Amniotic stem cell (primary cell): Measurements from ENCODE around the gene ATP5ME.

ENCODE experiments used
- DNase-seq: peaks from one replicate; lab custom pipeline; 2025; lab: John Stamatoyannopoulos, UW

The ATP5ME gene

DNA sequence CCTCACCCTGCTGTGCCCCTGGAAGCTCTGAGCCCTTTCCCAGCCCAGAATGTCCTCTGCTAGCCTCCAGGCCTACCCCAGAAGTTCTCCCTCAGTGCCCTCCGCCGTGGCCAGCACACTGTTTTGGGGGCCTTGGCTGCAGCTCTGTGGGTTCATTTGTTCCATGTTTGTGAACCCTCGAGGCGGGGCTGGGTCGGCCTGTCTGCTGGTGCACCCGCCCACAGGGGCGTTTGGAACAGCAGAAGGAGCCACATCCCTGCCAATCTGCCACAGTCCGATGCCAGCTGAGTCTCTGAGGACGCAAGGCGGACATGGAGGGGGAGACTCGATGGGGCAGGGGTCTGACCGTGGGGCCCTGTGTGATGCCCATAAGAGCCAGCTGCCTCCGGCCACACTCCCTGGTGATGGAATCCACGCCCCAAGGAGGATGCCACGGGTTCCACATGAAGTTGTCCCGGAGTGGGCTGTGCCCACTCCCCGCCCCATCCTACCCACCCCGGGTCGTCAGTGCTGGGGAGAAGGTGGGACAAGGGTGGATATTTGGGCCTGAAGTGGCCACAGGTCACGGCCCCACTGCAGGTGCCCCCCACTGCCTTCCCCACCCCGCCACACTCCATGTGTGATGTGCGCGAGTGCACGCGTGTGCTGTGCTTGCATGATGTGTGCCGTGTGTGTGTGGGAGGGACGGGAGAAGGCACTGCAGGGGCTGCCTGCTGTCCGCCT, 7.1 kb downstream of the ATP5ME start:
- DNase-seq, result no peak

DNA sequence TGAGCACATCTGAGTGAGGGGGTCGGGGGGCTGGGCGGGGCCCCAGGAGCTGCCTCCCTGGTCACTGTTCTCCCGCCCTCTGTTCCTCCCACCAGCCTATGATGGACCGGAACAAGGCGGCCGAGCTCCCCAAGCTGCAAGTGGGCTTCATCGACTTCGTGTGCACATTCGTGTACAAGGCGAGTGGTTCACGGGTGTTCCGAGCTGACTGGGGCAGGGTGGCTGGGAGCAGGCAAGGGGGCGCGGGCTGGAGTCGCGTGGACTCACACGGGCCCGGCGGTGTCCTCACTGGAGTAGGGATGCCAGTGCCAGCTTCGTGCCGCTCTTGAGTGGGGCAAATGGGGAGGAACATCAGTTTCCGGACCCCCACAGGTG, 7.7 kb downstream of the ATP5ME start:
- no peak for DNase-seq

DNA sequence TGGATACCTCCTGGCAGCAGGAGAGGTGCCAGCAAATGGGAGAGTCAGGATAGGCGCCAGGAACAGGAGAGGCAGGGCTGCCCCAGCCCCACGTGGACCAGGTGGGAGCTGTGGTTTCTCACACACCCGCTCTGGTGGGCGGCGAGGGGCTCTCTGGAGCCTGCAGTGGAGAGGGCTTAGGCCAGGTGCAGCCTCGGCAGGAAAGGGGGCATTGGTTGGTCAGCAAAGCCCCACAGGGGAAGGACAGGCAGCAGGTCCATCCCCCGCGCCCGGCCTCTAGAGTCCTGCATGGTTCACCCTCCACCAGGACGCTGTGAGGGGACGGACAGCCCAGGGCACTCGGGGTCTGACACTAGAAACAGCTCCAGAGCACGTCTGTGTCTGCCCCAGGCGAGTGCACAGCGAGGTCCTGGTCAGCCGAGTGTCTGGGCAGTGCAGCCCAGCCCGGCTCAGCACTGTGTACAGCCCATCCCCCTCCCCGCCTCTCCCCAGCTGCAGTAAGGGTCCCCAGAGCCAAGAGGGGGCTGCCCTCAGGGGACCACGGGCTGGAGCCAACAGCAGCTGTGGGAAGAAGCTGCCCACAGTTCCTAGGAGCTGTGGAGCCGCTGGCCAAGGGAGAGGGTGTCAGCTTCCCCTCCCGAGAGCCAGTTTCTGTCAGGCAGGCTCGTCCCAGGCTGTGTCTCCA, 8.2 kb downstream of the ATP5ME start:
- DNase-seq, result no peak

DNA sequence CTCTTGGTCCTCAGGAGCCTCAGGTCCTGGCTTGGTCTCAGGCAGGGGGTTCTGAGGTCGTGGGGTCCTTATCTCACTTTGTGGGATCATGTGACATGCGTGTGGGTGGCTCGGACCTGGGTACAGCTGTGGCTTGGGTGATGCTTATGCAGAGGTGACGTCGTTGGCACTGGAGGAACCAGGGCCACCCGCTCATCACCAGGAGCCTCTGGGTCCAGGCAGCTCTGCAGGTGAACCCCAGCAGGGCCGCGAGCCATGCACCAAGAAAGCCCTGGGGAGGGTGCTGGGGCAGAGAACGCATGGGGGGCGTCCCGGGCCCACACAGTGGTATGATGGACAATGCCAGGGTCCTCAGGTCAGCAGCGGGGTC, 8.7 kb downstream of the ATP5ME start:
- DNase-seq, result no peak

DNA sequence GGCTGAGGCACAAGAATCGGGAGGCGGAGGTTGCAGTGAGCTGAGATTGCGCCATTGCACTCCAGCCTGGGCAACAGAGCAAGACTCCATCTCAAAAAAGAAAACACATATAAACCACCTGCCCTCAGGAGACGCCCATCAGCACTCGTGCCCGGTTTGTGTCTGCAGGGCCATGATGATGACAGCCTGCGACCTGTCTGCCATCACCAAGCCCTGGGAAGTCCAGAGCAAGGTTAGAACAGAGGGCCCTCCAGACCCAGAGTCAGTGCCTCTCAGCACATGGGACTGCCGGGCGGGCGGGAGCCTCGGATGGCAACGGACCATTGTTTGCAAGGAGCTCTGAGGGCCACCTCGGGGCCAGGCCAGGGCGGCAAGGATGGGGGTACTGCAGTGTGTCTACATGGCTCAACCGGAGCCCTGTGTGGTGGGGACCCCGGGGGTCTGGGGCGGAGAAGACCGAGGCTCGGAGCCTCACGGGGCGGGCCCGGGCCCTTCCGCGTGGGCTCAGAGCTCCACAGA, 9.3 kb downstream of the ATP5ME start:
- no peak for DNase-seq

DNA sequence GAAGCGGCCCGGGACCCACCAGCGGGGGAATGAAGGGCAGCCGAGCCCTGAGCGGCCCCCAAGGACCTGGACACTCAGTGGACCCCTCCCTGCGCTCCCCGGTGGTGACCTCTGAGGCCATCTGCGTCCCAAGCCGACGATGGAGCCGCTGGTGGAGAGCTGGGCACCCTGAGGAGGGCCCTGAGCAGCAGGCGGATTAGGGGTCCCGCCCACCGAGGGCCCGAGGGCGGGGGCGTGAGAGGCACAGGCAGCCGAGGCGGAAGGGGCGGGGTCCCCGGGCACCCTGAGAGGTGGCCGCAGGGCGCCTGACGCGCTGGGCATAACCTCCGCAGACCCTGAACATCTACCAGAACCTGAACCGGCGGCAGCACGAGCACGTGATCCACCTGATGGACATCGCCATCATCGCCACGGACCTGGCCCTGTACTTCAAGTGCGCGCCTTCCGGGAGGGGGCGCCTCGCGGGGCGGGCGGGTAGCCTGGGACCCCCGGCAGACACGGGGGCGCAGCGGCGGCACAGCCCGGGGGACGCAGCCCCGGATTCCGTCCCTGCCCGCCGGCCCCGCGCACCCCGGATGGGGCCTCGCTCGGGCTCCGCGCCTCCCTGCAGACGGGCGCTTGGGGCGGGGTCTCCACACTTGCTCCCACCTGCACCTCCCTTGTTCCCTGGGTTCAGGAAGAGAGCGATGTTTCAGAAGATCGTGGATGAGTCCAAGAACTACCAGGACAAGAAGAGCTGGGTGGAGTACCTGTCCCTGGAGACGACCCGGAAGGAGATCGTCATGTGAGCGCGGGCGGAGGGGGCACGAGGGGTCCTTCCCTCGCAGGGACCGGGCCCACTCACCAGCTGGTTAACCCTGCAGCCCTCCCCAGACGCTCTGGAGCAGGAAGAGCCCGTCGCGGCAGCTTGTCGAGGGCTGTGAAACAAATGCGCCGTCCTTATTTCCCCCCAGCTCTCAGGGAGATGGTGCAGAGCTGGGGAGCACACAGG, 10.3 kb downstream of the ATP5ME start:
- no peak for DNase-seq

DNA sequence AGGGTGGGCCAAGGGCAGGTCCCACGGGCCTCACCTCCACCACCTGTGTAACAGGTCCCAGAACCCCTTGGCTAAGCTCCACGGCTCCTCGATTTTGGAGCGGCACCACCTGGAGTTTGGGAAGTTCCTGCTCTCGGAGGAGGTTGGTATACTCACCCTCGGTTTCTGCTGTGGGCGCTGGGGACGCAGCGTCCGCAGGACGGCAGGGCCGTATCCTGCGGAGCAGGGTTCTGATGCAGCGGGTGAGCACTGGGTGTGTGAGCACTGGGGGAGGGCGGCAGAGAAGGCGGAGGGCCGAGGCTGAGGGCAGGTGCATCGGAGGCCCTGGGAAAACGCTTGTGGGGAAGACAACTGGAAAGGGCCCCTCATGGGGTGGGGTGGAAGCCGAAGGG, 11.0 kb downstream of the ATP5ME start:
- no peak for DNase-seq

DNA sequence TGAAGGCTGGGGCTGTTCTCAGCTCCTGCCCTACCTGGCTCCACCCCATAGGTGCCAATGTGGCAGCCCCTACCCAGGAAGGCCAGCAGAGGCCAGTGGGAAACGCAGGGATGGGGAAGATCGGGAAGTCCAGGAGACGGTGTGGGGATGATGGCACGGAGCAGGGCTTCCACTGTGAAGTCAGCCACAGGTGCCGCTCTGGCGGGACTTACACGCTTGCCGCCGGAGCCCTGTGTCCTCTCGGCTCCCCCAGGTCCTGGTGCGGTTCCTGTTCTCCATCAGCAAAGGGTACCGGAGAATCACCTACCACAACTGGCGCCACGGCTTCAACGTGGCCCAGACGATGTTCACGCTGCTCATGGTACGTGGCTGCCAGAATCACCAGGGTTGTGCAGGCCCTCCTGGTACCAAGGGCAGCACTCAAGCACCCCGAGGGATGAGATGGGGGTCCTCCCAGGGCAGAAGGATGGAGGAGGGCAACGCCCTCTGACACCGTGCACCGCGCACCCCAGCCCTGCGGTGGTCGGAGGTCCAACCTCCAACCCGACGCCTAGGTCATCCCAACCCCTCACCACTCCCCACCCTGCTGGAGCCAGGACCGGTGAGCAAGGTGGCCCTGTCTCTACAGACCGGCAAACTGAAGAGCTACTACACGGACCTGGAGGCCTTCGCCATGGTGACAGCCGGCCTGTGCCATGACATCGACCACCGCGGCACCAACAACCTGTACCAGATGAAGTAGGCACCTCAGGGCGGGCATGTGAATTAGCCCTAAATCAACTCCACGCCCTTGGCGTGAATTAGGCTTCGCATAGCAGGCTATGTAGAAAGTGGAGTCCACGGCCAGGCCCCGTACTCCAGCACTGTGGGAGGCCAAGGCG, 12.0 kb downstream of the ATP5ME start:
- no peak for DNase-seq

DNA sequence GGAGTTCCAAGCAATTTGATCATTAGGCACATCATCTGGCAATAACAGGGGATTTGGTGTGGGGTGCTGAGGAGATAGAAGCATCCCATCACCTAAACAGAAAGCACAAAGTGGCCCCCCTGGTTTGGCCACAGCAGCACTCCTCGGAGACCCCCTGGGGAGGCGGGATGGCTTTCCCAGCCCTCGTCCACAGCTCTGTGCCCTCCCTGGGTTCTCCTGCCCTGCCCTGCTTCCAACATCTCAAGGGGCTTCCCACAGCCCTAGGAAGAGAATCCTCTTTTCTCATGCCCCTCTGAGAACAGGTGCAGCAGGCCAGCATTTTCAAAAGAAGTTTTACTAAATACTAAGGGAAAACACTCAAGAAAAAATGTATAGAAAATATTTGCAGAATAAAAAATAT, 12.8 kb downstream of the ATP5ME start:
- DNase-seq, result no peak

DNA sequence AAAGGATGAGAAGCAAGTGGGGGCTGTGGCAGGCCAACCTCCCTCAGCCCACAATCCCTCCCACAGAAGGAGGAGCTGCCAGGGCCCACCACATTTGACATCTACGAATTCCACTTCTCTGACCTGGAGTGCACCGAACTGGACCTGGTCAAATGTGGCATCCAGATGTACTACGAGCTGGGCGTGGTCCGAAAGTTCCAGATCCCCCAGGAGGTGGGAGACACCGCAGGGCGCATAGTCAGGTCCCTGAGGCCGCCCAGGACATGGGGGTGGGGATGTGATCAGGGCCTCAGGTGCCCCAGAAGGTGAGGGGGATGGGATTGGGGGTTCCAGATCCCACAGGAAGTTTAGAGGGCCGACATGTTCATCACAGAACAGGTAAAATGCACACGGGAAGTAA, 13.7 kb downstream of the ATP5ME start:
- DNase-seq, result no peak

DNA sequence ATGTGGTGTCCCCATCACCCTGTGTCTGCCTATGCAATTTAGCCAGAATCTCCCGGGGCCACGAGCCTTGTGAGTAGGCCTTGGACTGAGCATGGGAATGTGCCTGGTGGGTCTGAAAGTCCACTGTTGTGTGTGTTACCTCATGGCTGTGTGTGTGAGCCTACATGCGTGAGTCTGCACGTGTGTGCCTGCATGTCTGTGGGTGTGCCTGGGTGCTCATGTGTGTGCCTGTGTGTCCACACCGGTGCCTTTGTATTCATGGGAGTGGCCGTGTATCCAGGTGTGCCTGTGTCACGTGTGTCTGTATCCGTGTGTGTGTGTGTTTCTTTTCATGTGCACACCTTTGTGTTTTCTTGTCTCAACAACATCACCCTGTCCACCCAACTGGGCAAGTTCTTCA, 14.2 kb downstream of the ATP5ME start:
- DNase-seq, result no peak

DNA sequence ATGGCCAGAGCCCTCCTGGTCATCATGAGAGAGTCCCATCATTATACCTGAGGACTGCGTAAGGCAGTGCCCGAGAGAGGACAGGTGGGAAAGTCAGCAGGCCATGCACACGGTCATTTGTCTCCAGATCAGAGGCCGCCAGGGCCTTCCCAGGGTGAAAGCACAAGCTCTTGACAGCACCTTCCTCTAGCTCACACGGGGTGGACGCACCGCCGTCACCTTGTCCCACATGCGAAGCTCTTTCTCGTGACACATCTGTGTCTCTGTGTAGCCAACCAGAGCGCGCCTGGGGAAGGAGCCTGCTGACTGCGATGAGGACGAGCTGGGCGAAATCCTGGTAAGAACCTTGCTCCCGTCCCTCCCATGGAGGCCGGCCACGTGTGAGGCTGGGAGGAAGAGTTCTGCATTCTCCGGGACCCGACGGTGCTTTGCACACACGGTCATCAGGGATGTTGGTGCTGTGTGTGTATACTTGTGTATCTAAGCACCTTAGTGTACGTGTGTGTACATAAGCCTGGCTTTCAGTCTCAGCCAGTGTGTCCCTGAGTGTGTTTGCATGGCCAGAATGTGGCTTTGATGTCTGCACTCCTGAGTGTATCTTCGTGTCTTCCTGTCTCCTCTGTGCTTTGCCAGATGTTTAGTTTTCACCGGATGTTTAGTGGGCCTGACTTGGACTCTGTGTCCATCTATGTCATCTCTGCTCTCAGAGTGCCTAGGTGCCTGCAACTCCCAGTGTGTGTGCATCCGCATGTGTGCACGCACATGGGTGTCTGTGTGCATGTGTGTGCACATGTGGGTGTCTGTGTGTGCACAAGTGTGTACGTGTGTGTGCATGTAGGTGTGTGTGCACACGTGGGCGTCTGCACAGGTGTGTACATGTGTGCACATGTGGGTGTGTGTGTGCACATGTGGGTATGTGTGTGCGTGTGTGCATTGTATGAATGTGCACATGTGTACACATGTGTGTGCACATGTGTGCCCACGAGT, 15.1 kb downstream of the ATP5ME start:
- no peak for DNase-seq

DNA sequence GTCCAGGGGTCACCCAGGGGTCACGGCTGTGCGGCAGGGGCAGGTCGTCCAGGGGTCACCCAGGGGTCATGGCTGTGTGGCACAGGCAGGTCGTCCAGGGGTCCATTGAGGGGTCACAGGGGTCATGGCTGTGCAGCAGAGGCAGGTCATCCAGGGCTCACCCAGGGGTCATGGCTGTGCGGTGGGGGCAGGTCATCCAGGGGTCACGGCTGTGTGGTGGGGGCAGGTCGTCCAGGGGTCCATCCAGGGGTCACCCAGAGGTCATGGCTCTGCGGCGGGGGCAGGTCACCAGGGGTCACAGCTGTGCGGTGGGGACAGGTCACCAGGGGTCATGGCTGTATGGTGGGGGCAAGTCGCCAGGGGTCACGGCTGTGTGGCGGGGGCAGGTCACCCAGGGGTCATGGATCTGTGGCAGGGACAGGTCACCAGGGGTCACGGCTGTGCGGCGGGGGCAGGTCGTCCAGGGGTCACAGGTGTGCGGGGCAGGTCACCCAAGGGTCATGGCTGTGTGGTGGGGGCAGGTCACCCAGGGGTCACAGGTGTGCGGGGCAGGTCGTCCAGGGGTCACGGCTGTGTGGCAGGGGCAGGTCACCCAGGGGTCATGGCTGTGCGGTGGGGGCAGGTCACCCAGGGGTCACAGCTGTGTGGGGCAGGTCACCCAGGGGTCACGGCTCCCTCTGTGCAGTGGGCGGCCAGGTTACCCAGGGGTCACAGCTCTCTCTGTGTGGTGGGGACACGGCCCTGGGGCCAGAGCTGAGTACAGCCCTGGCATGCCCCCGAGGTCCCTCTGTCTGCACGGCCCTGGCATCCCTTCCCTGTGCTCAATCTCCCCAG, 16.0 kb downstream of the ATP5ME start:
- no peak for DNase-seq

DNA sequence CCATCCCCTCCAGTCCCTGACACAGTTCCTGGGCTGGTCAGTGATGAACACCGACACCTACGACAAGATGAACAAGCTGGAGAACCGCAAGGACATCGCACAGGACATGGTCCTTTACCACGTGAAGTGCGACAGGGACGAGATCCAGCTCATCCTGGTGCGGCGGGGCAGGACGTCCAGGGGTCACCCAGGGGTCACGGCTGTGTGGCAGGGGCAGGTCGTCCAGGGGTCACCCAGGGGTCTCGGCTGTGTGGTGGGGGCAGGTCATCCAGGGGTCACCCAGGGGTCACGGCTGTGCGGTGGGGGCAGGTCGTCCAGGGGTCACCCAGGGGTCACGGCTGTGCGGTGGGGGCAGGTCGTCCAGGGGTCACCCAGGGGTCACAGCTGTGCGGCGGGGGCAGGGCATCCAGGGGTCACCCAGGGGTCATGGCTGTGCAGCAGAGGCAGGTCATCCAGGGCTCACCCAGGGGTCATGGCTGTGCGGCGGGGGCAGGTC, 16.7 kb downstream of the ATP5ME start:
- no peak for DNase-seq

DNA sequence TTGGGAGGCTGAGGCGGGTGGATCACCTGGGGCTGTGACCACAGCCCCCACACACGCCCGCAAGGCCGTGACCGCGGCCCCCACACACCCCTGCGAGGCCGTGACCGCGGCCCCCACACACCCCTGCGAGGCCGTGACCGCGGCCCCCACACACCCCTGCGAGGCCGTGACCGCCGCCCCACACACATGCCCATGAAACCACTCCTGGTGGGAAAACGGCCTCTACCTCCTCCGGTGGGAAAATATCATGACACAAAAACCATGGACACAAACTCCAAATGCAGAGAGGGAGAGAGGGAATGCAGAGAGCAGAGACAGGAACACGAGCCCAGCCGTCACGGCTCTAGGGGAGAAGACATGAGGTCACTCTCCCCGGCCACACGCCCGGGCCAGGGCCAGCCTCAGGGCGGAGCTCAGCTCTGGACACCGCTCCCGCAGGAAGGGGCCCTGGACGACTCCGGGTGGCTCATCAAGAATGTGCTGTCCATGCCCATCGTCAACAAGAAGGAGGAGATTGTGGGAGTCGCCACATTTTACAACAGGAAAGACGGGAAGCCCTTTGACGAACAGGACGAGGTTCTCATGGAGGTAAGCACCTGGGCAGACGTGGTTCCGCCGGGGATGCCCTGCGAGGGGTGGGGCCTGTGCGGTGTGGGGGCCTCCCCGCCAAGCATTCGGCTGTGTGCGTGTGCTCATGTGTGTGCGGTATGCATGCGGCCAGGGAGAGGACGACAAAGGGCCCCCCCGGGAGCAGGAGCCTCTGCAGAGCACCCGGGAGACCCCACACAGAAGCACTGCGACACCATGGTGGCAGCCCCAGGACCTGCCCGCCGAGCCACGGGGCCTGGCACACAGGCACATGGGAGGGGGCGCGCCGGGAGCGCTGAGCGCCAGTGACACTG, 17.4 kb downstream of the ATP5ME start:
- no peak for DNase-seq

DNA sequence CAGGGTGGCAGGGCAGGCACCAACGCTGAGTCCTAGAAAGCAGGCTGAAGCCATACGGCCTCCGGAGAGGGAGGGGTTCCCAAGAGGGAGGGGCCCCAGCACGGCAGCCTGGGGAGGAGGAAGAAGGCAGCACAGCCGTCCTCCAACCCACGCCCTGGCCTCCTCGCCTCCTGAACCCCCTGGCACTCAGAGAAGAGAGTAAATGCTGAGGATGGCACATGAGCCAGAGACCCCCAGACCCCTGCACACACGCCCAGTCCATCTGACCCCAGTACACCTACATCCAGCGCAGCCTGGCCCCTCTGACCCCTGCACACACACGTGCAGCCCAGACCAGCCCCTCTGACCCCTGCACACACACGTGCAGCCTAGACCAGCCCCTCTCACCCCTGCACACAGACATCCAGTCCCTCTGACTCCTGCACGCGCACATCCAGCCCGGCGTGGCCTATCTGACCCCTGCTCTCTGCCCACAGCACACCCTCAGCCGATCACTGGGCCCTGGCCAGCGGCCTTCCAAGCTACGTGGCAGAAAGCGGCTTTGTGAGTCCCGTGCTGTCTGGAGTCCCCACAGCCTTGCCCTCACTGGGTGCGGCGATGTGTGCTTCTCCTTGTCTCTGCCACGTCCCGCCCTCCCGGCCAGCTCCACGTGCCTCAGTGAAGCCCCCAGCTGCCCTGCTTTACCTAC, 18.5 kb downstream of the ATP5ME start:
- no peak for DNase-seq

DNA sequence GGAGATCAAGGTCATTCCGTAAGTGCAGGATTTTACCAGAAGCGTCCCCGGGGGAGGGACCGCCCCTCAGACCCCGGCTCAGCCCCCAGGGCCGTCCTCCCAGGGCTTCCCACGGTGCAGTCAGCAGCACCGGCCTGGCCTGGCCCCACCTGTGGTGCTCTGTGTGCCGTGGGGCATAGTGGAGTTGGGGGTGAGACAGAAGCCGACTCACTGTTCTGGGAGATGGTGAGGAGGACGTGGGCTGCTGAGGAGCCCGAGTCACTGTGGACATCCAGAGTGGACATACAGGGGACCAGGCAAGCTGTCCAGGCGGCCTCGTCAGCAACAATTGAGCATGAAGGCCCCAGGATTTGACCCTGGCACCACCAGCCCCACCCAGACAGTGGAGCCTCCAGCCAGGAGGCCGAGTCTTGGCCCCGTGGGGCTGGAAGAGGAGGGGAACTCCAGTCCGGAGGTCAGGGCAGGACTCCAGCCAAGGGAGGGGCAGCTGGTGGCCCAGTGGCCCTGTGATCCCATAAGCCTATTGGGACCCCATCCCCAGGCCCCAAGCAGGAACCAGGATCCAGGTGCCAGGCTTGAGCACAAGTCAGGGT, 19.1 kb downstream of the ATP5ME start:
- DNase-seq, result no peak
